ENCODE measurements around the gene C3orf20.

GRCh38 chr3:14678015-14678503 lies 3.1 kb downstream of the C3orf20 start:
- TF ChIP-seq, protein P1, sequence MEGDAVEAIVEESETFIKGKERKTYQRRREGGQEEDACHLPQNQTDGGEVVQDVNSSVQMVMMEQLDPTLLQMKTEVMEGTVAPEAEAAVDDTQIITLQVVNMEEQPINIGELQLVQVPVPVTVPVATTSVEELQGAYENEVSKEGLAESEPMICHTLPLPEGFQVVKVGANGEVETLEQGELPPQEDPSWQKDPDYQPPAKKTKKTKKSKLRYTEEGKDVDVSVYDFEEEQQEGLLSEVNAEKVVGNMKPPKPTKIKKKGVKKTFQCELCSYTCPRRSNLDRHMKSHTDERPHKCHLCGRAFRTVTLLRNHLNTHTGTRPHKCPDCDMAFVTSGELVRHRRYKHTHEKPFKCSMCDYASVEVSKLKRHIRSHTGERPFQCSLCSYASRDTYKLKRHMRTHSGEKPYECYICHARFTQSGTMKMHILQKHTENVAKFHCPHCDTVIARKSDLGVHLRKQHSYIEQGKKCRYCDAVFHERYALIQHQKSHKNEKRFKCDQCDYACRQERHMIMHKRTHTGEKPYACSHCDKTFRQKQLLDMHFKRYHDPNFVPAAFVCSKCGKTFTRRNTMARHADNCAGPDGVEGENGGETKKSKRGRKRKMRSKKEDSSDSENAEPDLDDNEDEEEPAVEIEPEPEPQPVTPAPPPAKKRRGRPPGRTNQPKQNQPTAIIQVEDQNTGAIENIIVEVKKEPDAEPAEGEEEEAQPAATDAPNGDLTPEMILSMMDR (IDR thresholded peaks at IDR 0.05), result no peak
- TF ChIP-seq POLR2AphosphoS5 (IDR thresholded peaks at IDR 0.05) (no peak), POLR2A (IDR thresholded peaks at IDR 0.05) (no peak)
